HPDE6-E6E7 (cell line): ENCODE data around the gene JPT2.
"Not testable (repeated sequence)": the region's sequence is repeated elsewhere in the genome, so short reads cannot be mapped to it uniquely, and the experiment has no call there.

Experiments
- DNase-seq: peaks from one replicate; pipeline ENCODE4 v3.0.0; 2011; ENCODE audit warnings: missing footprints; ENCODE audit errors: extremely low spot score

The JPT2 gene

DNA sequence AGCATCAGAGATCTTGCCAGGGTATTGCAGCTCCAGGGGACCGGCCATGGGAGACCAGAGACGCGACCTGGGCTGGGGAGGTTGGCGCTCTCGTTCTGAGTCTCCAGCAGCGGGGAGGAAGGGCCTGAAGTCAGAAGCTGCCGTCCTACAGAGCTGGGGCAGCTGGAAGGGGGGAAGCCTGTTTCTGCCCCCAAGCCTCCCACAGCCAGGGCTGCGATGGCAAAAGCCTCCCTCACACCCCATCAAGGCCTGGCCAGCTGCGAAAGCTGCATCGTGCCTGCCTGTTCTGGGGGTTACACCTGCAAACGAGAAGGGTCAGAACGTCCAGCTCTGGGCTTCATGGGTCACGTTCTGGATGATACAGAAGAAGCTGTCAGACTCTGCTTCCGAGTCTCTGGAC lies 54.0 kb downstream of the JPT2 start:
- no peak for DNase-seq

GRCh38 chr16:1732551-1732987 lies 54.5 kb downstream of the JPT2 start:
- not testable (repeated sequence) for DNase-seq

GRCh38 chr16:1734123-1734522 lies 56.0 kb downstream of the JPT2 start:
- DNase-seq, result no peak

GRCh38 chr16:1734816-1735215 lies 56.7 kb downstream of the JPT2 start:
- DNase-seq, result no peak

DNA sequence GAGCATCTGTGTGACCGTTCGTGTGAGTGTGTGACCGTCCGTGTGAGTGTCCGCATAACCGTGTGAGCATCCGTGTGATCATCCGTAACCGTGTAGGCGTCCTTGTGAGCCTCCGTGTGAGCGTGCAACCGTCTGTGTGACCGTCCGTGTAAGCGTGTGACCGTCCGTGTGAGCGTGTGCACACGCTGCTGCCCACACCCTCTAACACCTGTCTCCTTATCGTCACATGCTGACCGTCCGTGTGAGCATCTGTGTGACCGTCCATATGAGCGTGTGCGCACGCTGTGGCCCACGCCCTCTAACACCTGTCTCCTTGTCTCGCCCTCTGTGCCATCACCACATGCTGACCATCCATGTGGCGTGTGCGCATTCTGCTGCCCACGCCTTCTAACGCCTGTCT lies 62.2 kb downstream of the JPT2 start:
- DNase-seq, result no peak

GRCh38 chr16:1740781-1741490 lies 62.9 kb downstream of the JPT2 start:
- no peak for DNase-seq

- DNase-seq, result no peak
These were observed 63.6 kb downstream of the JPT2 start for GRCh38 chr16:1741553-1742165.

DNA sequence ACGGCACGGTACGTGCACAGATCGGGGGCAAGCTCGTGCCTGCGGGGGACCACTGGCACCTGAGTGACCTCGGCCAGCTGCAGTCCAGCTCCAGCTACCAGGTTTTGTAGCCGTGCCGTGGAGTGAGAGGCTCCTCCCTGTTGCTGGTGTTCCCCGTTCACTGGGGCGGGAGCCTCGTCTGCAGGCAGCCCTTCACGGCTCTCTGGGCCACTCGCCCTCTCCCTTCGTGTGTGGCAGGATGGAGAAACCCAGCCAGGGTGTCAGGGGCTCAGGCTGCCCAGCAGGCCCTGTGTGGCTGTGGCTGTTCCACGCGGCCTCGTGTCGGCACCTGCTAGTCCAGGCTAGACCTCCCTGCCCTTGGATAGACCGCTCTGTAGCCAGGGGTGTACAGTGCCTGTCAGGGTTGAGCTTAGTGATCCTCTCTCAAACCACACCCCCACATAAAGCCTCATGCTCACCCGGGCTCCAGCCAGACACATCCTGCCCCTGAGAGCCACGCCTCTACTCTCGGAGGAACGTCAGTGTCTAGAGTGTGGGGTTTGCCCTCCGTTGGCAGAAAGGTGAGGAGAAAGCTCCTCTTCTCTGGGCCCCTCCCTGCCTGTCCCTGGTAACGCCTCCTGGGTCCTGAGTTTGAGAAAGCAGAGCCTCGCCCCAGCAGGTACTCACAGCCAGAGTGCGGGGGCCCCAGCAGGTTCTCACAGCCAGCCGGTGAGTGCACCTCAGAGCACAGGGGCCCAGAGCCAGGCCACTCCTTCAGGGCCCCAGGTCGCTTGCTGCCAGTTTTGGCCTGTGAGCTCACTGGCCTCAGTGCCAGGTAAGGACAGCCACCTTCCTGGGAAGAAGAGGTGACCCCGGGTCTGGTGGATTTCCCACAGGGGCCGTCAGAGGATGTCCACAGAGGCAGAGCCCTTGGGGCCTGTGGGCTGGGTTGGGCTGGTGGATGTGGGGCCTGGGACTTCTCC lies 65.6 kb downstream of the JPT2 start:
- no peak for DNase-seq

DNA sequence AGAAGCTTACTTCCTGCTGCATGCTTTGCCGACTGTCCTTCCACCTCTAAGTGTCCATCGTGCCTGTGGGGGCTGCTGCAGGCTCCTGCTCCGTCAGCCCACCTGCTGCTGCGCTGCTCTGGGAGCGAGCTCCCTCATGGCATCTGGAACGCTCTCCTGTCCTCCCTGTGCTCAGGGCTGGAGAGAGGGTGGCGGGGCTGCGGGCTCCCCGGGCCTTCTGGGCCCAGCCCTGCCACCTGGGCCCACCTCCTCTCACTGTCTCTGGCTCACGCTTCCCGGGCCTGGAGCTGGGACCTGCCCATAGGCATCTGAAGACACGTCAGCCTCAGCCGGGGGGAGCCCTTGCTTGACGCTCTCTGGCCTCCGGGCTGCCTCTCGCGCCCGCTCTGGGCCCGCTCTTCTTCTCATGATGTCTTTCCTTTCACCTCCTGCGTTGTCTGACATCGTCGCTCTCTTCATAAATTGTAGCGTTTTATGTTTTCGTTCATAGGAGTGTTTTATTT lies 66.3 kb downstream of the JPT2 start:
- DNase-seq, result no peak

GRCh38 chr16:1745181-1745899 lies 67.3 kb downstream of the JPT2 start:
- no peak for DNase-seq

DNA sequence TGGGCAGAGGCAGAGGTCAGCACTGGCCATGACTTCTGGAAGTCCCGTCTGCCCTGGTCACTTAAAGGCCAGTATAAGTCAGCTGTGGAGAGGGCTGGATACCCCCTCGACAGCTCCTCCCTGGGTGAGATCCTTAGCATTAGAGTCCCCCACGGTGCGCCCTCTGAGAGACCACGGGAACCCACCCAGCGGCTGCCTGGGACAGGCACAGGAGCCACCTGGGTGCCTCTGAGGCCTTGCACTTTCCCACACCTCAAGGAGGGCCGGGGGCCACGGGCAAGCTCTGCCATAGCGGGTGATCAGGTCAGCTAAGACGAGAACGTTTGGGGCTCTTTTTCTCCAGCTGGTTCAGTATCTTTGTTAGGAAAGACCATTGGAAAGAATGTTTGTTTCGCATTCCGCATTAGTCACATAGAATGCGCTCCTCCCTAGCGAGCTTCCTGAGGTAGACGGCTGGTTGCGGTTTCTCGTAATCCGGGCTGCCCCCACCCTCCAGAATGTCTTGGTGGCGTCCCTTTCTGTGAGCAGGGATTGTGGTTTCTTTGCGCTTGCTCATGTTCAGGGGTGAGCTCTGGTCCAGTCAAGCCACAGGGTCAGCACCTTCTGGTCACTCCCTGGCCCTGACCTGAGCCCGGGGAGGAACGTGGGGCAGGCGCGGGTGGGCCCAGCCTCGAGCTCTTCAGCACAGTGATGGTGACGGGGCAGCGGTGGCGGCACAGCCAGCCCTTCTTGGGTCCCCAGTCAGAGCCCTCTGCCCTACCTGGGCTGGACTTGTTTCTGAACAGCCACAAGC lies 68.0 kb downstream of the JPT2 start:
- no peak for DNase-seq

DNA sequence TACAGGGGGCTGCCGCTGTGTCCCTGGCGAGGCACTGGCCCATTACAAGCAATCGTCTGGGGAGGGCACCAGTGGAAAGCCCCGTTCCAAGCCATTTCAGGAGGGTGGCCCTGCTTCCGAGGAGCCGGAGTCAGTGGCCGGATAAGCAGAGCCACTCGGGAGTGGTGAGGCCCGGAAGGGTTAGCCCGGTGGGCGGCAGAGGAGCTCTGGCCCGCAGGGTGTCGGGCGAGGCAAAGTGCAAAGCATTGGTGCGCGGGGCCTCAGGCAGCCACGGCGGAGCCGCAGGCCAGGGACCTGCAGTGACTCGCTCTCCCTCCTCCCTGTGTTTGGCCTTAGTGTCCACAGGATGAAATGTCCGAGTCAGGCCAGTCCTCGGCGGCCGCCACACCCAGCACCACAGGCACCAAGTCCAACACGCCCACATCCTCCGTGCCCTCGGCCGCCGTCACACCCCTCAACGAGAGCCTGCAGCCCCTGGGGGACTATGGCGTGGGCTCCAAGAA lies 68.7 kb downstream of the JPT2 start:
- DNase-seq, result no peak

- no peak for DNase-seq
These were observed 69.9 kb downstream of the JPT2 start for GRCh38 chr16:1747934-1748333.

GRCh38 chr16:1749152-1750117 lies 71.4 kb downstream of the JPT2 start:
- DNase-seq, result no peak
